Skin of body (tissue), 2 donors: Measurements from ENCODE around the gene TMEM254. TPM values are rescaled to one million over a fixed set of nuclear protein-coding genes. Genes with fewer than 3 reads are reported as not detected.
A peak's percentile ranks its signal among the peaks of the same experiment; 100 is the strongest.
"Not testable (repeated sequence)": the region's sequence is repeated elsewhere in the genome, so short reads cannot be mapped to it uniquely, and the experiment has no call there.

ENCODE experiments used
- DNase-seq: peaks from one replicate; lab custom pipeline; 2025; lab: John Stamatoyannopoulos, UW
- total RNA-seq: library from RNA; depleted of rRNA; stranded (reverse); fragments of >200 nt; gene quantifications from one replicate; pipeline ENCODE4 v1.2.3, GENCODE V29; 2014

Gene TMEM254
- total RNA-seq, 1 donor from 2014 or later, result 23.6 TPM

- no peak for DNase-seq
Observed at GRCh38 chr10:80132299-80133139, 54.1 kb downstream of the TMEM254 start, which contains the start of gene PLAC9. Gene PLAC9 (plus strand): TSS chr10:80132730. CDS start chr10:80132763, 33 bp downstream.

- DNase-seq, result no peak
Observed at GRCh38 chr10:80133206-80133605, 54.7 kb downstream of the TMEM254 start.

GRCh38 chr10:80133687-80134086 is 55.2 kb downstream of the TMEM254 start:
- DNase-seq, result not testable (repeated sequence)

- DNase-seq, result peak; percentile 95
Observed at GRCh38 chr10:80136134-80136571, 57.7 kb downstream of the TMEM254 start.

GRCh38 chr10:80137031-80137862 is 58.8 kb downstream of the TMEM254 start:
- peak; percentile 87 for DNase-seq

- DNase-seq, result peak; percentile 75
Observed at GRCh38 chr10:80137920-80138319, 59.5 kb downstream of the TMEM254 start.

- no peak for DNase-seq
Observed at GRCh38 chr10:80139265-80139664, 60.8 kb downstream of the TMEM254 start.

GRCh38 chr10:80140251-80140650 is 61.8 kb downstream of the TMEM254 start:
- no peak for DNase-seq

- DNase-seq, result no peak
Observed at GRCh38 chr10:80141696-80142460, 63.4 kb downstream of the TMEM254 start.

Other genes with a start within 250 kb of the TMEM254 start
- not detected for gene SFTPD, start 129.6 kb upstream of the TMEM254 start, total RNA-seq
- gene PLAC9, start 54.1 kb downstream of the TMEM254 start, total RNA-seq, result 40.2 TPM
- 38.9 TPM for gene ANXA11, start 126.9 kb downstream of the TMEM254 start, total RNA-seq
- gene MAT1A, start 211.0 kb downstream of the TMEM254 start, total RNA-seq, result 0.30 TPM